PC-3 (cell line): ENCODE data around the gene BMP2K. TPM values are rescaled to one million over a fixed set of nuclear protein-coding genes. Genes with fewer than 3 reads are reported as not detected.
A peak's percentile ranks its signal among the peaks of the same experiment; 100 is the strongest.

Experiments
- ATAC-seq: fragments of 200-7000 bp; cut with Tn5 transposase; 2 replicates; pipeline ENCODE4 v1.9.1; 2020; ENCODE audit warnings: mild to moderate bottlenecking, moderate library complexity
- BruUV-seq: library from RNA; stranded (reverse); fragments of 400-500 nt; replicated peaks from 2 replicates; lab custom pipeline; 2021; lab: Mats Ljungman, UMichigan
- CTCF ChIA-PET: fragments of 300-600 bp; sonication (Branson Sonifier 250); formaldehyde crosslinking; loops from one replicate; lab custom pipeline; 2022; ENCODE audit warnings: antibody characterized with exemption; lab: Charles Lee
- POLR2A ChIA-PET: fragments of 300-600 bp; sonication (Branson Sonifier 250); formaldehyde crosslinking; loops from one replicate; lab custom pipeline; 2022; ENCODE audit warnings: antibody characterized with exemption; ENCODE audit not compliant: unreplicated experiment; lab: Charles Lee
- DNase-seq: peaks from one replicate; pipeline ENCODE4 v3.0.0-alpha.2; 2015
- H2AFZ ChIP-seq: fragments of 300-600 bp; sonication (generic); 2 replicates; pipeline ENCODE4 v1.6.0; 2016; ENCODE audit warnings: antibody characterized with exemption, low read length
- H3F3A ChIP-seq: fragments of 300-600 bp; sonication (generic); one replicate; pipeline ENCODE4 v1.6.0; 2017; ENCODE audit warnings: antibody characterized with exemption, low read length, control low read depth, mild to moderate bottlenecking; ENCODE audit not compliant: unreplicated experiment
- H3K27ac ChIP-seq: fragments of 300-600 bp; sonication (generic); 2 replicates; pipeline ENCODE4 v1.5.1; 2016; ENCODE audit warnings: mild to moderate bottlenecking, low read length
- H3K27me3 ChIP-seq: fragments of 300-600 bp; sonication (generic); 2 replicates; pipeline ENCODE4 v1.6.1; 2016; ENCODE audit warnings: low read length, mixed read lengths
- H3K36me3 ChIP-seq: fragments of 300-600 bp; sonication (generic); 2 replicates; pipeline ENCODE4 v1.6.1; 2016; ENCODE audit warnings: low read depth, mixed run types, low read length, mixed read lengths
- H3K4me1 ChIP-seq: fragments of 300-600 bp; sonication (generic); 2 replicates; pipeline ENCODE4 v1.5.1; 2016; ENCODE audit warnings: low read length; ENCODE audit not compliant: insufficient read depth
- H3K4me2 ChIP-seq: fragments of 300-600 bp; sonication (generic); 2 replicates; pipeline ENCODE4 v1.6.0; 2016; ENCODE audit warnings: low read length
- H3K4me3 ChIP-seq: fragments of 300-600 bp; sonication (generic); 2 replicates; pipeline ENCODE4 v1.5.1; 2016; ENCODE audit warnings: mild to moderate bottlenecking, low read length, mixed read lengths
- H3K79me2 ChIP-seq: fragments of 300-600 bp; sonication (generic); 2 replicates; pipeline ENCODE4 v1.6.1; 2017; ENCODE audit warnings: low read length, mixed read lengths
- H3K9ac ChIP-seq: fragments of 300-600 bp; sonication (generic); 2 replicates; pipeline ENCODE4 v1.6.0; 2016; ENCODE audit warnings: mild to moderate bottlenecking, low read length
- H3K9me2 ChIP-seq: fragments of 300-600 bp; sonication (generic); replicated peaks from 2 replicates; pipeline ENCODE4 v1.6.1; 2016; ENCODE audit warnings: mixed run types, low read length, mixed read lengths
- H3K9me3 ChIP-seq: fragments of 300-600 bp; sonication (generic); 2 replicates; pipeline ENCODE4 v1.6.1; 2016; ENCODE audit warnings: low read length, mixed read lengths
- H4K20me1 ChIP-seq: fragments of 300-600 bp; sonication (generic); 2 replicates; pipeline ENCODE4 v1.6.1; 2016; ENCODE audit warnings: low read length, mixed read lengths
- EZH2 ChIP-seq: fragments of 300-600 bp; sonication (generic); IDR thresholded peaks from one replicate; pipeline ENCODE4 v1.6.1; 2017; ENCODE audit warnings: antibody characterized with exemption, mild to moderate bottlenecking, low read length; ENCODE audit not compliant: unreplicated experiment
- EZH2phosphoT487 ChIP-seq: fragments of 300-600 bp; sonication (generic); IDR thresholded peaks from 2 replicates; pipeline ENCODE4 v1.6.1; 2018; ENCODE audit warnings: mild to moderate bottlenecking, antibody characterized with exemption, low read length, borderline replicate concordance
- intact Hi-C: fragments of 100-400 bp; cut with micrococcal nuclease; formaldehyde crosslinking; loops from 2 replicates; pipeline ENCODE4 v1.9.0; 2023
- total RNA-seq: library from RNA; depleted of rRNA; stranded (reverse); fragments of >200 nt; gene quantifications from 2 replicates; pipeline ENCODE4 v1.2.3, GENCODE V29; 2014
- TF ChIP-seq, protein P1 (sequence below): fragments of 300-600 bp; sonication (generic); conservative IDR thresholded peaks from 2 replicates; pipeline ENCODE4 v1.5.1; 2017; ENCODE audit warnings: antibody characterized with exemption, low read depth, mild to moderate bottlenecking, low read length

BMP2K gene
- total RNA-seq, 1 experiment from 2014 or later, result 24.5 TPM

DNA sequence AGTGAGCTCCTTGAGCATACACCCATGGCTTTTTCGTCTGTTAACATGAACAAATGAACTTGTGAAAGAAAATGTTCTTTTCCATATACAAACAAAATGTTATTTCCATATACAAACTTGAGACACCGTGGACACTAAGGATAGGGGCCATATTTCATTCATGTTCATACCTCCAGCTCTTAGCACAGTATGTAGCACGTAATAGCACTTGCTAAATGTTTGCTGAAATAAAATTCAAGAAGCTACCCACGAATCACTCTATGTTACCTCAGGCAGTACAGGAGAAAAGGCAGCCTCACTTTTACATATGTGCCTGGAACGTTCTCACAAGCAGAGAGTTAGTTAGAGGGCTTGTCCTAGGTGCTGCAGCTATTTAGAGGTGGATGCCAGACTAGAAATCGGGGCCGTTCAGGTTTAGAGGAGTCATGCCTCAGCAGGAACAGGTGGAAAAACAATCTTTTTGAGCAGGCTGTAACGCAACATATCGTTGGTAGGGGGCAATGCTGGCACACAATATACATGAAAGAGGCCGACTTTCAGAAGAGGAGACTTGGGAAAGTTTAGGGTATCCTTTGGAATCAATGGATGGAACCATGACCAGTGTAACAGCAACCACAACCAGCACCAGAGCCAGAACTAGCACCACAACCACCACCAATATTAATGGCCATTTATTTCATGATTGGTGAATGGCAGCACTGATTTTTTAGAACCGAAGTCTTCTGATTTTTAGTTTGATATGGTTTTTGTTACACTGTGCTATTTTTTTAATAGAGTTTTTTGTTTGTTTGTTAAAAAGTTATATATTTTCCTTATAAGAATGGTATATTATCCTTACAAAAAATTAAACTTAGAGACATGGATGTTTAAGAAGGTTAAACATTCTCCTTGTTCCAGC is 177.9 kb downstream of the BMP2K start:
- Histone ChIP-seq H3K9me2 (no peaks in the 10 kb centered on the region), H3K9me3 (no peaks in the 10 kb centered on the region), H3K4me2 (peak overlapping the region; percentile 19; the same call in 1 of the 2 replicates), H3K4me3 (no peak overlapping the region), H3K27ac (no peak overlapping the region), H3K79me2 (no peaks in the 10 kb centered on the region), H3K27me3 (no peaks in the 10 kb centered on the region), H3F3A (no peaks in the 10 kb centered on the region), H3K4me1 (no peaks in the 10 kb centered on the region), H2AFZ (no peak overlapping the region), H3K9ac (no peak overlapping the region), H4K20me1 (no peaks in the 10 kb centered on the region), H3K36me3 (no peaks in the 10 kb centered on the region)
- ChIA-PET CTCF (interaction anchor here (0.6 kb wide), 1 partner anchor 289 kb away, joined by 3 read pairs; no protein-coding TSS in a partner anchor), POLR2A (no interaction called here)
- no TSS peak for BruUV-seq
- ATAC-seq (peak; percentile 54), DNase-seq (peak; percentile 58)
- TF ChIP-seq, protein P1, sequence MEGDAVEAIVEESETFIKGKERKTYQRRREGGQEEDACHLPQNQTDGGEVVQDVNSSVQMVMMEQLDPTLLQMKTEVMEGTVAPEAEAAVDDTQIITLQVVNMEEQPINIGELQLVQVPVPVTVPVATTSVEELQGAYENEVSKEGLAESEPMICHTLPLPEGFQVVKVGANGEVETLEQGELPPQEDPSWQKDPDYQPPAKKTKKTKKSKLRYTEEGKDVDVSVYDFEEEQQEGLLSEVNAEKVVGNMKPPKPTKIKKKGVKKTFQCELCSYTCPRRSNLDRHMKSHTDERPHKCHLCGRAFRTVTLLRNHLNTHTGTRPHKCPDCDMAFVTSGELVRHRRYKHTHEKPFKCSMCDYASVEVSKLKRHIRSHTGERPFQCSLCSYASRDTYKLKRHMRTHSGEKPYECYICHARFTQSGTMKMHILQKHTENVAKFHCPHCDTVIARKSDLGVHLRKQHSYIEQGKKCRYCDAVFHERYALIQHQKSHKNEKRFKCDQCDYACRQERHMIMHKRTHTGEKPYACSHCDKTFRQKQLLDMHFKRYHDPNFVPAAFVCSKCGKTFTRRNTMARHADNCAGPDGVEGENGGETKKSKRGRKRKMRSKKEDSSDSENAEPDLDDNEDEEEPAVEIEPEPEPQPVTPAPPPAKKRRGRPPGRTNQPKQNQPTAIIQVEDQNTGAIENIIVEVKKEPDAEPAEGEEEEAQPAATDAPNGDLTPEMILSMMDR, result peak; percentile 65
- TF ChIP-seq EZH2, result no peak
- intact Hi-C loops, result loop anchor here (1.0 to 10.0 kb wide), 6 partner anchors 73 to 1263 kb away; no protein-coding TSS in a partner anchor

DNA sequence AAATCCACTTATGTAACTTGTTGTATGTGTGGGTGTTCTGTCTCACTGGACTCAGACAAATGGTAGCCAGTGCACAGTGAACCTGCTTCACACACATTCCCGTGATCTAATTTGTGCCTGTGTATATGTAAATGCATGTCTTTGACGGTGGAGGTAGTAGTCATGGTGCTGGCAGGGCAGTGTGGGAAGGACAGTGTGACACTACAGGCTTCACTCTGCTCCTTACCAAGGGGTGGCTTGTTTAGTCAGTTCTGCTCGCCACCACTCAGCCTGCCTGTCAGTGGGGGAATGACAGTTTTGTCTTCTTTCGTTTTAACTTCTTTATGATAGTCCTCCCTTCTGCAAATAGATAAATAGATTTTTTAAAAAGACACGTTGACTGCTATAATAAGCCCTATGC is 180.8 kb downstream of the BMP2K start:
- DNase-seq (no peak), ATAC-seq (no peak)
- ChIA-PET POLR2A (no interaction called here), CTCF (no interaction called here)
- H2AFZ ChIP-seq, result no peak overlapping the region
- no peak overlapping the region for H3K4me2 ChIP-seq
- no peaks in the 10 kb centered on the region for H3K27me3 ChIP-seq
- intact Hi-C loops, result loop anchor here (10.0 kb wide), 1 partner anchor 358 kb away; no protein-coding TSS in a partner anchor
- H3K4me3 ChIP-seq, result no peak overlapping the region
- H3K9ac ChIP-seq, result no peak overlapping the region
- no peak overlapping the region for H3K27ac ChIP-seq
- no peaks in the 10 kb centered on the region for H3K9me3 ChIP-seq
- no peaks in the 10 kb centered on the region for H3K36me3 ChIP-seq
- no peaks in the 10 kb centered on the region for H4K20me1 ChIP-seq
- BruUV-seq, result no TSS peak
- H3K4me1 ChIP-seq, result no peaks in the 10 kb centered on the region
- no peaks in the 10 kb centered on the region for H3K79me2 ChIP-seq
- no peaks in the 10 kb centered on the region for H3F3A ChIP-seq
- no peak for TF ChIP-seq EZH2
- TF ChIP-seq EZH2phosphoT487, result no peak
- TF ChIP-seq, protein P1, result no peak
- no peaks in the 10 kb centered on the region for H3K9me2 ChIP-seq

GRCh38 chr4:78960926-78961325 is 184.8 kb downstream of the BMP2K start:
- Histone ChIP-seq H3K27ac (no peak overlapping the region), H3K27me3 (no peaks in the 10 kb centered on the region), H3K79me2 (no peaks in the 10 kb centered on the region), H2AFZ (no peak overlapping the region), H4K20me1 (no peaks in the 10 kb centered on the region), H3K9ac (no peak overlapping the region), H3K4me3 (no peak overlapping the region), H3F3A (no peaks in the 10 kb centered on the region), H3K9me3 (no peaks in the 10 kb centered on the region), H3K4me2 (no peak overlapping the region), H3K36me3 (no peaks in the 10 kb centered on the region), H3K4me1 (no peaks in the 10 kb centered on the region), H3K9me2 (no peaks in the 10 kb centered on the region)
- ChIA-PET CTCF (no interaction called here), POLR2A (no interaction called here)
- DNase-seq (no peak), ATAC-seq (no peak)
- TF ChIP-seq, protein P1, result no peak
- TF ChIP-seq EZH2 (no peak), EZH2phosphoT487 (no peak)
- BruUV-seq, result no TSS peak
- intact Hi-C loops, result no loop called here
